Activated T-cell treated with anti-CD3 and anti-CD28 coated beads, Interleukin-2, amount 50 U/mL, for 72 hours (primary cell): ENCODE results near the gene PIK3R5. TPM values are rescaled to one million over a fixed set of nuclear protein-coding genes. Genes with fewer than 3 reads are reported as not detected.

Source experiments
- ATAC-seq, 2 donors: fragments of 150-1000 bp; cut with Tn5 transposase; replicated peaks in 1 of 2; 2 replicates each; pipeline ENCODE4 v1.10.0; 2021; ENCODE audit warnings: moderate library complexity in 2 of 2, mild to moderate bottlenecking in 1 of 2
- DNase-seq, 2 donors: peaks; one replicate each; pipeline ENCODE4 v3.0.0; 2021 to 2022; ENCODE audit warnings: mixed read lengths in 1 of 2
- H3K27ac Mint-ChIP-seq: one replicate; pipeline ENCODE4 v1.8.0; 2022; ENCODE audit warnings: mild to moderate bottlenecking, moderate library complexity, mixed read lengths
- H3K27me3 Mint-ChIP-seq: one replicate; pipeline ENCODE4 v1.8.0; 2022; ENCODE audit warnings: low read depth, mixed read lengths
- H3K36me3 Mint-ChIP-seq, 2 donors: one replicate each; pipeline ENCODE4 v1.8.0; 2022; ENCODE audit warnings: mixed read lengths in 2 of 2, mild to moderate bottlenecking in 1 of 2; ENCODE audit not compliant: insufficient read depth in 2 of 2
- H3K4me1 Mint-ChIP-seq: one replicate; pipeline ENCODE4 v1.8.0; 2022; ENCODE audit warnings: low read depth, mixed read lengths
- H3K4me3 Mint-ChIP-seq, 2 donors: one replicate each; pipeline ENCODE4 v1.8.0; 2022; ENCODE audit warnings: mild to moderate bottlenecking in 2 of 2, mixed read lengths in 2 of 2, moderate library complexity in 2 of 2
- H3K9me3 Mint-ChIP-seq, 2 donors: one replicate each; pipeline ENCODE4 v1.8.0; 2022; ENCODE audit warnings: mixed read lengths in 2 of 2
- total RNA-seq, 2 donors: library from RNA; stranded (reverse); gene quantifications; one replicate each; pipeline ENCODE4 v1.2.3, GENCODE V29; 2022

Gene PIK3R5
- total RNA-seq, 2 donors from 2014 or later = 43.0 to 45.4 TPM

DNA sequence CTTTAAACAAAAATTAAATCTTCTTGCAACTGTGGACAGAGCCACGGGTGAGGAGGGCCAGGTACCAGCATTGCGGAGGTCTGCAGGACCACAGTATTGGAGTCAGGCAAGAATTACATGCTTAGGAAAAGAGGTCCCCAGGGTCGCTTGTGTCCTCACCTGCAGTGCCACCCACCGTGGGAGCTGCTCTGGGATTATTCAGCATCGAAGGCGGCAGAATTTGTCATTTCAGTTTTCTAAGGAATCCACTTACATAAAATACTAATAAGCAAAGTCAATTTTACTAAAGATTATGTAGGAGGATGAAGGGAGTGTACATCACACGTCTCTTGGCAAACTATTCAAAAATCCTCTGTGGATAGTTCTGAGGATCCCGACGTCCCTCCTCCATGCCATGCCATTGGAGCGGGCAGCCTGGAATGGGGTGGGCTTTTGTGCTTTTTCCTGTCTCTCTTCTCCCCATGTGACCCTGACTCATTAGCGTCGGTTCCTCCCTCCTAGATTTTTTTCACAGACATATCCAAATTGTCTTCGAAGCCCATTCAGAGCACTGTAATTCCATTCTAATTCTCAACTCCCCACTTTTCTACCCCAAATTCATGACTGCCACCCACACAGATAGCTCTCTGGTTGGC is 95.0 kb downstream of the PIK3R5 start:
- Mint-ChIP-seq H3K27me3 (no peaks in the 10 kb centered on the region), H3K4me1 (peaks cover 29% of the 10 kb centered on the region), H3K36me3 (no peaks in the 10 kb centered on the region), H3K4me3 (no peak overlapping the region), H3K9me3 (no peaks in the 10 kb centered on the region), H3K27ac (no peak overlapping the region)
- no peak for ATAC-seq
- no peak for DNase-seq

DNA sequence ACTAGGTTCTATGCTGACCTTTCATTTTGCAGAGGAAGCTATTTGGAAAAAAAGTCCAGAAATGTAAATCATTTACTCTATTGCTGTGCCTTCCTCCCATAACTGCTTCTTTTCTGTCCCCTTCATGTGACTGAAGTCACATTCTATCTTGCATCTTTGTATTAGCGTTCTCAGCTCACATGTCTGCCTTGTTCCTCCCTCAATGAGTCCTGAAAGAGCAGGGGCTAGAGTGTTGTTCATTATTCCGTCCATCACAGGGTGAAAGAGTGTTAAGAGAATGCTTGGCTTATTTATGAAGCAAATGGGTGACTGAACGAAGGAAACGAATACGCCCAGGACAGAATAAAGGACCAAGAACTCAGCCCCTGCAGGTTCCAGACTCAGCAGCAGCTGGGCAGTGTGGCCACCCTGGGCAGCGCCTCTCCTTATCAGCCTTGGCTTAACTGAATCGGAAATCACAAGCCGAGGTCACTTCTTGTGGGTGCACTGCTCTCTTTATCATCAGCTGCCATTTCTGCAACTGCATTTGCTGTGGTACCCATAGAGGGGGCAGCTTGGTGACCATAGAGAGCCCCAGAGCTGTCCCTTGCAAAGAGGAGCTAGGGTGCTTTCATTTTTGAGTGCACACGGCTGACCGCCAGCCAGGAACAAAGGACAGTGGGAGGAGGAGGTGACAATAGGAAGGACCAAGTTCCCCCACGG is 96.2 kb downstream of the PIK3R5 start:
- no peak overlapping the region for H3K4me3 Mint-ChIP-seq
- H3K9me3 Mint-ChIP-seq = no peaks in the 10 kb centered on the region
- no peaks in the 10 kb centered on the region for H3K36me3 Mint-ChIP-seq
- H3K27me3 Mint-ChIP-seq = no peaks in the 10 kb centered on the region
- peaks cover 29% of the 10 kb centered on the region for H3K4me1 Mint-ChIP-seq
- ATAC-seq = no peak
- no peak overlapping the region for H3K27ac Mint-ChIP-seq
- no peak for DNase-seq

DNA sequence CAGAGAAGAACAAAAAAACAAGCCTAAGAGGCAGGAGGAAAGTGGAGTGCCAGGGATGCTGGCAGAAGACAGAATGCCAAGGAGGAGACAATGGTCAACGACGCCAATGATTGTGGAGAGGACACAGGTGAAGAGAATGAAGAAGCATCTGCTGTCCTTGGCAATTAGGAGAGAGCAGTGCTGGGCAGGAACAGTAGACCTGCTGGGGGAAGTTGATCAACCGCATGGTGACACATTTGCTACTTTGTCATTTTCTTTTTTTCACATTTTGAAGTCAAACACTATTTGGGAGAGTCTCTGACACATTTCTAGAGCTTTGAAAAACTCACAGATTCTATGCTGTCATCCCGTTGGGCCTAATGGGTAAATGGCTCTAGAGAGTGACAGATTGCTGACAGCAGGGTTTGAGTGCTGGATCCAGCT is 97.0 kb downstream of the PIK3R5 start:
- H3K36me3 Mint-ChIP-seq = no peaks in the 10 kb centered on the region
- no peaks in the 10 kb centered on the region for H3K27me3 Mint-ChIP-seq
- H3K27ac Mint-ChIP-seq = no peak overlapping the region
- no peaks in the 10 kb centered on the region for H3K9me3 Mint-ChIP-seq
- peaks cover 29% of the 10 kb centered on the region for H3K4me1 Mint-ChIP-seq
- DNase-seq = peak; percentile 32 to 52
- peak; percentile 80 to 90 for ATAC-seq
- H3K4me3 Mint-ChIP-seq = peak overlapping the region in 1 of 2 donors; percentile 65

DNA sequence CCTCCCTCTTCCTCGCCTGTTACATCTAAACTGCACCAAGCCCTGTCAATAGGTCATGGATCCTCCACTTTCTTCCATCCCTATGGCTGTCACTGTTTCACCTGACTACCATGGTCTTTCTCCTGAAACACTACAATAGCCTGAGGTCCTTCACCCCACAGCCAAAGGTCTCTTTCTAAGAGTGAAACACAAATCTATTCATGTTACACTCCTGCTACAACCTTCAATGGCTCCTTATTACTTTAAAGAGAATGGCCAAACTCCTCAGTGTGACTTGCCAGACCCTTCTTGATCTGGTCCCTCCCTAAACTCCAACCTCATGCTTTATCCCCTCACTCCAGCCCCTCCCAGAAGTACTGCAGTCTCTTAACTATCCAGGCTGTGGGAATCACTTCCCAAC is 97.4 kb downstream of the PIK3R5 start:
- Mint-ChIP-seq H3K4me1 (peaks cover 29% of the 10 kb centered on the region), H3K27me3 (no peaks in the 10 kb centered on the region), H3K27ac (peak overlapping the region; percentile 35), H3K4me3 (peak overlapping the region; percentile 65 to 76), H3K9me3 (no peaks in the 10 kb centered on the region), H3K36me3 (no peaks in the 10 kb centered on the region)
- no peak for DNase-seq
- no peak for ATAC-seq

DNA sequence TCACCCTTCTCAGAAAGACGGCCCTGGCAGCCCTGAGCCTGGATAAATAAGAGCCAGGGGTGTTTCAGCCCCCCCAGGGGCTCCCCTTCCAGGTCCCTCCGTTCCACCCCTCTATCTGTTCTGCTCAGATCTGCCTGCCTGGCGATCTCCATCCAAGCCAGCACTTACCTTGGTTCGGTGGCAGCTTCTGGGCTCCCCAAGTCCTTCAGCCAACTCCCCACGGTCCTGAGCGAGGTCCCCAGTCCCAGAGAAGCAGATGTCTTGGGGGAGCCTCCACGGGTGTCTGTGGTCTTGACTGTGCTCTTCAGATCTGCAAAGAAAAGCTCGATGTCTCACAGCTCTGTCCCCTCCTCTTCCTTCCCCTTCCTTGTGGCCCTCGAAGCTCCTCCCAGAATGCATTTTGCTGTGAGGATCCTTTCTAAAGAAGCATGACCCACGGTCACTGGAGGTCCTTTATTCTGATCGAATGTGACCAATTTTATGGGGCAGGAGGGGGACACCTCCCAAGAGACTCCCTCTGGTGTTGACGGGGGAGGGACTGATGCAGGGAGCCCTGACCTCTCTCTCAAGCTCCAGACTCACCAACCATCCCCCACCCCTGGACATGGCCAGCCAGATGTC is 98.0 kb downstream of the PIK3R5 start, which contains the start of gene PIK3R6:
Gene PIK3R6, minus strand, starts transcription at position 314 of the 621 bp plus-strand sequence. CDS start 17,880 bp downstream, outside the sequence.
- Mint-ChIP-seq H3K9me3 (no peaks in the 10 kb centered on the region), H3K27me3 (no peaks in the 10 kb centered on the region), H3K4me3 (peak within 1 kb of the TSS; percentile 65 to 76), H3K36me3 (no peaks in the 10 kb centered on the region), H3K27ac (peak within 1 kb of the TSS; percentile 35), H3K4me1 (peaks cover 31% of the 10 kb centered on the region)
- ATAC-seq = peak; percentile 29 to 30
- DNase-seq = no peak

DNA sequence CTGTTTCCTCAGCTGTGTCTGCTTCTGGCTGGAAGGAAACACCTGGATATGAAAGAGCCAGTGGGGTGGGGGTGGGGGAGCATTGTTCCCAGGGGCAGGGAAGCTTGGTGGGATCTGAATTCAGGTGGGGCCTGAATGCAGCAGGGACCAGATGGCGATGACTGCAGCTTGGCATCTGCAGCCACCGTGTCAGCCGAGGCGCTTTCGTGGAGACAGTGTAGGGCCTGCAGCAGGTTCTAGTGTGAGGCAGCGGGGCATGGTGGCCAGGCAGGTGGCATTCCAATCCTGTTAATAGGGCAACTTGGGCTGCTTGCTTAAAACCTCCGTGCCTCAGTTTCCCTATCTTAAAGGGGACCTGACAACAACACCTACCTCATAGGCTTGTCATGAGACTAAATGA is 99.7 kb downstream of the PIK3R5 start:
- no peak overlapping the region for H3K4me3 Mint-ChIP-seq

DNA sequence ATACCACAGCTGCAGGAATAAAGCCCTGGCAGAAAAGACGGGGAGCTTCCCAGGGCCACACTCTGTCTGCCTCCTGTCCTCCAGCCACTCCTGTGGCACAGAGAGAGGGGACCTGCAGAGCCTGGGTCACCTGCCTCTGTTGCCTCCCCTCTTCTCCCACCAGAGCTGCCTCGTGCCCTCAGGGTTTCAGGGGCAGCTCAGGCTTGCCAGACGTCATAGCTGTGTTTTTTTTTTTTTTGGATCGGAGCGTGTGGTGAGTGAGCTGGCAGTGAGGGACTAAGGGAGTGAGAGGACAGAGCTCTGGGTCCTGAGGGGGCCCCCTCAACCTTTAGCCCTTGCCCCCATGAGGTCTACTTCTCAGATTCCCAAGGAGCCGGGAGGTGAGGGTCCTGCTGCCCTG is 100.1 kb downstream of the PIK3R5 start:
- H3K27ac Mint-ChIP-seq = no peak overlapping the region
- peaks cover 44% of the 10 kb centered on the region for H3K4me1 Mint-ChIP-seq
- no peak overlapping the region for H3K4me3 Mint-ChIP-seq
- H3K36me3 Mint-ChIP-seq = no peaks in the 10 kb centered on the region
- H3K27me3 Mint-ChIP-seq = no peaks in the 10 kb centered on the region
- H3K9me3 Mint-ChIP-seq = no peaks in the 10 kb centered on the region
- ATAC-seq (no peak), DNase-seq (no peak)

More for the DNA sequence above, 99.7 kb downstream of the PIK3R5 start:
- peaks cover 44% of the 10 kb centered on the region for H3K4me1 Mint-ChIP-seq
- DNase-seq (no peak), ATAC-seq (no peak)
- no peaks in the 10 kb centered on the region for H3K27me3 Mint-ChIP-seq
- no peaks in the 10 kb centered on the region for H3K9me3 Mint-ChIP-seq
- no peaks in the 10 kb centered on the region for H3K36me3 Mint-ChIP-seq
- H3K27ac Mint-ChIP-seq = no peak overlapping the region

DNA sequence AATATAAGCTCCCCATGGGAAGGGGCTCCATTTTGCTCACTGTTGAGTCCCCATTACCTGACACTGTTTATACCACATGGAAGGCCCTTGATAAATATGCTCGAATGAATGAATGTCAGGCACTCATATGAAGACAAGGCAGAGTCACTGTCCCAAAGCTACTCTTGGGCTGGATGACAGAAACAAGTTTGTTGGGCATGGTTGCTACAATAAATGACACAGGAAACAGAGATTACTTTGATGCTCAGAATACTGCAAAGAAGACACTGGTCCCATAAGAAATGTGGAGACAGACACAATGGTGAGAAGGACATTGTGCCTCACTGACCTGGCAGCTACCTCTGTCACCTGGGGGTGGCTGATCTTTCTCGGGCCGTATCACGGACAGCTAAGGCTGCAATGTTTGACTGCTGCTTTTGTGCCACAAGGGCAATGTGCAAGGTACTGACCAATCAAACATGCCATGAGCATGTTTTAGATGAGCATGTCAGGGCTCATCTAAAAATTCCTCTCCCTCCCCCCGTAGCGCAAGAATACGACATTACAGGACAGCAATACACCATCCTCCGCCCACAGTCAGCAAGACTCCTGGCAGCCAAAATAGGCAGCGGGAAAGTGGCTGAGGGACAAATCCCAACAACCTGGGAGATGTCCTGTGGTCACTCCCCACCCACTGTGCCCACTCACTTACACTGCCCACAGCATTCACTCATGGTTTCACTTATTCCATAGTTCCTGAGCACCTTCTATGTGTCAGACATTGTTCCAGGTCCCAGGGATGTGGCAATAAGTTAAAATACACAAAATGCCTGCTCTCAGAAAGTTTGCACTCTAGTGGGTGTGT is 103.1 kb downstream of the PIK3R5 start:
- peaks cover 50% of the 10 kb centered on the region for H3K4me1 Mint-ChIP-seq
- H3K36me3 Mint-ChIP-seq = no peaks in the 10 kb centered on the region
- no peak overlapping the region for H3K4me3 Mint-ChIP-seq
- no peaks in the 10 kb centered on the region for H3K27me3 Mint-ChIP-seq
- ATAC-seq = no peak
- no peak overlapping the region for H3K27ac Mint-ChIP-seq
- DNase-seq = no peak
- H3K9me3 Mint-ChIP-seq = no peaks in the 10 kb centered on the region

DNA sequence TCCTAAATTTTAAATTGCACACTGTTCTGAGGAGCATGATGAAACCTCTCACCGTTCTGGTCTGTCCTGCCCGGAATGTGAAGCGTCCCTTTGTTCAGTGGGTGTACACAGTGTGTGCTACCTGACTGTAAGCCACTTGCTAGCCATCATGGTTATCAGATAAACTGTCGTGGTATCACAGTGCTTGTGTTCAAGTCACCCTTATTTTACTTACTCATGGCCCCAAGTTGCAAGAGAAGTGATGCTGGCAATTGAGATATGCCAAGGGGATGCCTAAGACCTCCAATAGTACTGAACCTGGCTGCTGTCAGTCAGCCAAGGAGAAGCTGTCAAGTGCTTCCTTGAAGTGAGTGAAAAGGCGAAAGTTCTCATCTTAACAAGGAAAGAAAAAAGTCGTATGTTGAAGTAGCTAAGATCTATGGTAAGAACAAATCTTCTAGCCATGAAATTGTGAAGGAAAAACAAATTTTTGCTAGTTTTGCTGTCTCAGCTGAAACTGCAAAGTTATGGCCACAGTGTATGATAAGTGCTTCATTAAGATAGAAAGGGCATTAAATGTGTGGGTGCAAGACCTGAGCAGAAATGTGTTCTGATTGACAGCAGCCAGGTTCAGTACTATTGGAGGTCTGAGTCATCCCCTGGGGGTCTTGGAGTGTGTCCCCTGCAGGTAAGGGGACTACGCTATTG is 103.9 kb downstream of the PIK3R5 start:
- ATAC-seq (no peak), DNase-seq (no peak)
- no peaks in the 10 kb centered on the region for H3K36me3 Mint-ChIP-seq
- H3K27me3 Mint-ChIP-seq = no peaks in the 10 kb centered on the region
- no peak overlapping the region for H3K4me3 Mint-ChIP-seq
- H3K9me3 Mint-ChIP-seq = no peaks in the 10 kb centered on the region
- H3K4me1 Mint-ChIP-seq = peaks cover 50% of the 10 kb centered on the region
- no peak overlapping the region for H3K27ac Mint-ChIP-seq

DNA sequence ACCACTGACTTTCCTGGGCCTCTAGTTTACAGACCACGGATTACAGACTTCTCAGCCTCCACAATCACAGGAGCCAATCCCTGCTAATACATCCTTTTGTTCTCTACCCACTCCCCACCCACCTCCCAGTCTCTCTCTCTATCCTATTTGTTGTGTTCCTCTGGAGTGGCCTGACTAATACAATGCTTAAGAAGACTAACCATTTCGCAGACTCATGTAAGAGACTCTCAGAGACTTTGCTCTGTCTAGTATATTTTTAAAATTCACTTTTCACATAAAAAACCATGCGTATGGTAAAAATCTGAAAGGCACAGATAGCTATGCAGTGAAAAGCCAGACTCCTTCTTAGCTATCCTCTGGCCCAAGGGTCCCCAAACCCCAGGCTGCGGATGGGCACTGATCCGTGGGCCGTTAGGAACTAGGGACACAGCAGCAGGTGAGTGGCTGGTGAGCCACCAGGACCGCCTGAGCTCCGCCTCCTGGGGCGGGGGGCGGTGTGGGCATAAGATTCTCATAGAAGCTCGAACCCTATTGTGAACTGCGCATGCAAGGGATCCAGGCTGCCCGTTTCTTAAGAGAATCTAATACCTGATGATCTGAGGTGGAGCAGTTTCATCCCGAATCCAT is 105.6 kb downstream of the PIK3R5 start:
- no peak for DNase-seq
- Mint-ChIP-seq H3K4me1 (peaks cover 49% of the 10 kb centered on the region), H3K4me3 (no peak overlapping the region)

DNA sequence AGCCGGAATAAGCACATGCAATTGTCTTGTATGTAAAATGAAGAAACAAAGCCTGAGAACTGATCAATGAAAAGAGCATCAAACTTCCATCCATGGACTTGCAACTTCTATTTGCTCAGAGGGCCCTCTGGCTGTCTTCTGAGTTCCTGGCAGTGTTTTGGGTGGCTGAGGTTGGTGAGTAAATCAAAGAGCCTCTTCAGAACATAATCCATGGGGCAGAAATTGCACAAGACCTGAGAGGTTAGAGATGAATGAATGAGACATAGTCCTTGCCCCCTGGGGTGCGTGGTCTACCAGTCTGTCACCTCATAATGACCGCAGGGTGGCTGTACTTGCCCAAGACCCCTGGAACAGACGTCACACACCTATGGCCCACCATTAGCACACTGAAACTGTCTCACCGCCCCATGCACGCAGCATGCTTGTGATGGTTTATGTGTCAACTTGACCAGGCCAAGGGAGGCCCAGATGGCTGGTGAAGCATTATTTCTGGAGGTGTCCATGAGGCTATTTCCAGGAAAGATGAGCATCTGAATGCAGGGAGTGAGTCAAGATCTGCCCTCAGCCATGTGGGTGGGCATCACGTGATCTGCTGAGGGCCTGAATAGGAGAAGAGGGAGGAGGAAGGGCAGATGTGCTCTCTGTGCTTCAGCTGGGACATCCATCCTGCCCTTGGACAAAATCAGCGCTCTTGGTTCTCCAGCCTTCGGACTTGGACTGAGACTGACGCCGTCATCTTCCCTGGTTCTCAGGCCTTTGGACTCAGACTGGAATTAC is 106.3 kb downstream of the PIK3R5 start:
- Mint-ChIP-seq H3K9me3 (no peaks in the 10 kb centered on the region), H3K36me3 (no peaks in the 10 kb centered on the region), H3K4me1 (peaks cover 49% of the 10 kb centered on the region), H3K27ac (peak overlapping the region; percentile 17), H3K27me3 (no peaks in the 10 kb centered on the region), H3K4me3 (peak overlapping the region; percentile 59 to 63)
- DNase-seq = peak; percentile 38 to 59
- ATAC-seq = peak; percentile 68 to 76

More for the DNA sequence above, 105.6 kb downstream of the PIK3R5 start:
- no peaks in the 10 kb centered on the region for H3K9me3 Mint-ChIP-seq
- no peak for ATAC-seq
- no peaks in the 10 kb centered on the region for H3K27me3 Mint-ChIP-seq
- H3K27ac Mint-ChIP-seq = no peak overlapping the region
- H3K36me3 Mint-ChIP-seq = no peaks in the 10 kb centered on the region
